GM18858 (cell line): ENCODE measurements around the gene FAM228B.
"Not testable (repeated sequence)": the region's sequence is repeated elsewhere in the genome, so short reads cannot be mapped to it uniquely, and the experiment has no call there.

ENCODE experiments used
- ATAC-seq: cut with Tn5 transposase; IDR thresholded peaks from one replicate; pipeline ENCODE4 v1.9.1; 2021; ENCODE audit not compliant: unreplicated experiment

FAM228B gene

DNA sequence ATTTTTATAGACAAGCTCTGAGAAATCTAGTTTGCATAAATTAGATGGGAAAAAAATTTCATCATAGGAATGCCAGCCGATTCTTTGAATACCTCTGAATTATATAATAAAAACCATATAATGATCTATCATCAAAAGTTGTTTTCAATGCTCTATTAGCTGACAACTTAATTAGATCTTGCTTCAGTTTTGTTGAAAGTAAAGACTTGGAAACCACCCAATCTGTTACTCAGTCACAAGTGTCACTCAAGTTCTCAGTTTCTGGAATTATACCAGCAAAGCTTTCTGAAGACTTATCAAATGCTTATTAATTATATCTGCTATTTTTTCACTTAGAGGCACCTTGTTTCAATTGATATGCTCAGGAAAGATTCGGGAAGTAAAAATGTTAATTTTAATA, 21.3 kb upstream of the FAM228B start:
- no peak for ATAC-seq

GRCh38 chr2:24102677-24103076, 20.6 kb upstream of the FAM228B start:
- no peak for ATAC-seq

DNA sequence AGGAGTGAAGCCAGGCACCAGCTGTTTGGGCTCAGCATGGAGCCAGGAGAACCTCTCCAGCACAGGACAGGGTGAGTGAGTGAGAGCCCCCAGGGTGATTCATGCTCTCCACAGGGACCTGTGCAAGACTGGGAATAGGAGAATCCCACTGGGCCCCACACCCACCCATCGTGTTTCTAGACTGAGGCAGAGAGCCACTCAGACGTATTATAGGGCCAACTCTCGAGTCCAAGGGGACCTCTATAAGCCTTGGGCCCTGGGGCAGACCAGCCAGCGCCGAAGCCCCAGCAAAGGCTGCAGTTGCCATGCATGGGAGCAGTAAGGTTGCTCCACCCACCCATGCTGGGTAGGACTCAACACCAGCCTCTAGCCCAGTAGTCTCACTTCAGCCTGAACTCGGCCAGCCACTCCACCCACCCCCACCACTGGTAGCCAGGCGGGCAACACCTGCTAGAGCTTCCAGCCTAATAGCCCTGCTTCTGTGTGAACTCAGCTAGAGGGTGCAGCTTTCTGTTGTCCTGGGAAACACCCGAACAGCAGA, 19.1 kb upstream of the FAM228B start:
- ATAC-seq = no peak

GRCh38 chr2:24104906-24105305, 18.4 kb upstream of the FAM228B start:
- no peak for ATAC-seq

GRCh38 chr2:24105816-24106215, 17.5 kb upstream of the FAM228B start:
- ATAC-seq = no peak

DNA sequence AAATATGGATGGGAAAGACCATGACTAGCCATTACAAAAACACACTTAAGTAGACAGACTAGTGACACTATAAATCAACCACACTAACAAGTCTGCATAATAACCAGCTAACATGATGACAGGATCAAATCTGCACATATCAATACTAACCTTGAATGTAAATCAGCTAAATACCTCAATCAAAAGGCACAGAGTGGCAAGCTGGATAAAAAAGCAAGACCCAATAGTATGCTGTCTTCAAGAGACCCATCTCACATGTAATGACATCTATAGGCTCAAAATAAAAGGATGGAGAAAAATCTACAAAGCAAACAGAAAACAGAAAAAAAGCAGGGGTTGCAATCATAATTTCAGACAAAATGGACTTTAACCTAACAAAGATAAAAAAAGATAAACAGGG, 16.5 kb upstream of the FAM228B start:
- no peak for ATAC-seq

- ATAC-seq = no peak
These were observed 15.9 kb upstream of the FAM228B start for GRCh38 chr2:24107336-24107735.

DNA sequence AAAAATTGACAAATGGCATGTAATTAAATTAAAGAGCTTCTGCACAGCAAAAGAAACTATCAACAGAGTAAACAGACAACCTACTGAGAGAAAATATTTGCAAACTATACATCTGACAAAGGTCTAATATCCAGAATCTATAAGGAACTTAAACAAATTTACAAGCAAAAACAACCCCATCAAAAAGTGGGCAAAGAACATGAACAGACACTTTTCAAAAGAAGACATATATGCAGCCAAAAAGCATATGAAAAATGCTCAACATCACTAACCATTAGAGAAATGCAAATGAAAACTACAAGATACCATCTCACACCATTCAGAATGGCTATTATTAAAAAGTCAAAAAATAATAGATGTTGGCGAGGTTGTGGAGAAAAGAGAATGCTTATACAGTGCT, 13.8 kb upstream of the FAM228B start:
- not testable (repeated sequence) for ATAC-seq

DNA sequence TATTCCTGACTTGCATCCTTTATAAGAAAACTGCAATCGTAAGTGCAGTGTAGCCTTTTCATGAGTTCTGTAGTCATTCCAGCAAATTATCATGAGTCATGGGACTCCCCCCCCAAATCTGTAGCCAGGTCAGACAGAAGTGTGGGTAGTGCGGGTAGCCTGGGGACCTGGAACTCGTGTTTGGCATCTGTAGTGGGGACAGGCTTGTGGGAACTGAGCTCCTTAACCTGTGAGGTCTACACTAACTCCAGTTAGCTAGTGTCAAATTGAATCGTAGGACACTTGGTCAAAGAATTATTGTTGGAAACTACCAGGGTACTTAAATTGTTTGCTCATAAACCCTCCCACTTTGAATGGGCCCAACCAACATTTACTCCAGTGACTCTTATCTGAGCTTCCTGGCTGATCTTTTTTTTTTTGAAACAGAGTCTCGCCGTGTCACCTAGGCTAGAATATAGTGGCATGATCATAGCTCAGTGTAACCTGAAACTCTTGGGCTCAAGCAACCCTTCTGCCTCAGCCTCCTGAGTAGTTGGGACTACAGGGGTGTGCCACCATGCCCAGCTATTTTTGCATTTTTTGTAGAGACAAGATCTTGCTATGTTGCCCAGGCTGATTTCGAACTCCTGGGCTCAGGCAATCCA, 12.5 kb upstream of the FAM228B start:
- ATAC-seq = no peak

GRCh38 chr2:24111407-24111901, 11.8 kb upstream of the FAM228B start:
- no peak for ATAC-seq

DNA sequence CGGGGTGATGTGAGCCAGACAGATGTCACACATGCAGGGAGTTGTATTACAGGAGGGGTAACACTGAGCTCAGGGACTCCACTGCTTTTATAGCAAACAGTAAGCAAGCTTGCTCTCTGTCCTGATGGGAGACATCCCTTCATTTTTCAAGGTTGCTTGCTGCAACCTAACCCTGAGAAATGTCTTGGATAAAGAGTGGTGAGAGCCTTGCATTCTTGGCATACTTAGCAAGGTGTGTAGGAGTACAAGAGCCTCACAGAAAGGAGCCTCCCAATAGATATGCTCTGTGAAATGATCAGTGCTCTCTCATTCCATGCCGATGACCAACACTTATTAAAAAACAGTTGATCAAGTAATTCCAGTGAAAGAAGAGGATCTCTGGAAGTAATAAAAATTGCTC, 8.2 kb upstream of the FAM228B start:
- no peak for ATAC-seq

DNA sequence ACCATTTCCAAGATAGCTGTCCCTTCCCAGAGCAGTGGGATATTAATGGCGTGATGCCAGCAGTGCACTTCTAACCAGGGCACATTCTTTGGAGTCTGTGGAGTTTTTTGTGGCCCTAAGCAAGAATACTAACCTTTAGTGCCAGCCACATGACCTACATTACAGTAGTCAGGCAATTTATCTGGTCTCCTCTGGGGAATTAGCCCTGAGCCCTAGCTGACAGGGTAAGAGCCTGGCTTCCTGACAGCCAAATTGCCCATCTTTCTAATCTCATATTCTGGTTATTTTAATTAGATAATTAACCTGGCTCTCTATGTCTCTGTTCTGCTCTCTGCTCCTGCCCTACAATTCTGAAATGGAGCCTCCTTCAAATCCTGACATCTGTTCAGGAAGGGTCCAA, 5.4 kb upstream of the FAM228B start:
- ATAC-seq = no peak

DNA sequence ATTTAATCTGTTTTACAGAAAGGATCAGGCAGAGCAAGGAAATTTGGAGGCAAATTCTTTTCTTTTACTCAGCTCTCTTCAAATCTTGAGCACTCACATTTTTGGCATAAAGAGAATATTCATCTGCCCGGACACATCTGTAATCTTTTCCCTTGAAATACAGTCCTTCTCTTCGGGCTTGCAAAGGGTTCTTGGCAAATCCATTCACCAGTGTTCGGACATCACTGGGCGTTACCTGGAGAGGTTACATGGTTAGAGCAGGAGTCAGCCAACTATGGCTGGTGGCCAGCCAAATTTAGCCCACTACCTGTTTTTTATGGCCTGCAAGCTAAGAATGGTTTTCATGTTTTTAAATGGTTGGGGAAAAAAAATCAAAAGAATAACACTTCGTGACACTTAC, 2.2 kb upstream of the FAM228B start:
- ATAC-seq = no peak

DNA sequence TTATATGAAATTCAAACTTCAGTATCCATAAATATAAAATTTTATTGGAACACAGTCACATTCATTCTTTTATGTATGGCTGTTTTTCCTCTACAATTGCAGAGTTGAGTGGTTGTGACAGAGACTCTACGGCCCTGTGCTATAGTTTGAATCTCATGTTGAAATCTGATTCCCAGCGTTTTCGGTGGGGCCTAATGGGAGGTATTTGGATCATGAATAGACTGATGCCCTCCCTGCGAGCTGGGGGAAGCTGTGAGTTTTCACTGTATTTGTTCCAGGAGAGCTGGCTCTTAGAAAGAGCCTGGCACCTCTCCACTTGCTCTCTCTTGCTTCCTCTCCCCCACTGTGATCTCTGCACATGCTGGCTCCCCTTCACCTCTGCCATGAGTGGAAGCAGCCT, 1.8 kb upstream of the FAM228B start:
- no peak for ATAC-seq

GRCh38 chr2:24122366-24123194, 689 bp upstream of the FAM228B start:
- no peak for ATAC-seq

- no peak for ATAC-seq
These were observed 782 bp downstream of the FAM228B start for GRCh38 chr2:24123922-24124580.

DNA sequence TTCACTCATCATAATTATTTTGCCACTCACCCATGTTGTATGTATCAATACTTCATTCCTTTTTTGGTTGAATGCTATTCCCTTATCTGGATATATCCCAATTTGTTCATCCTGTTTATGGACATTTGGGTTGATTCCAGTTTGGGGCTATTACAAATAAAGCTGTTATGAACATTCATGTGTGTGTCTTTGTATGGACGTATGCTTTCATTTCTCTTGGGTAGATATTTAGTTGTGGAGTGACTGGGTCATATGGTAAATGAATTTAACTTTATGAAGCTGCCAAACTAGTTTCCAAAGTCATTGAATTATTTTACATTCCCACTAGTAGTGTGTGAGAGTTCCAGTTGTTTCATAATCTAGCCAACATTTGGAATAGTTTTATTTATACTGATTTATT, 2.7 kb downstream of the FAM228B start:
- no peak for ATAC-seq

- ATAC-seq = no peak
These were observed 9.3 kb downstream of the FAM228B start for GRCh38 chr2:24132543-24132942.

GRCh38 chr2:24140305-24140704, 17.0 kb downstream of the FAM228B start:
- not testable (repeated sequence) for ATAC-seq

DNA sequence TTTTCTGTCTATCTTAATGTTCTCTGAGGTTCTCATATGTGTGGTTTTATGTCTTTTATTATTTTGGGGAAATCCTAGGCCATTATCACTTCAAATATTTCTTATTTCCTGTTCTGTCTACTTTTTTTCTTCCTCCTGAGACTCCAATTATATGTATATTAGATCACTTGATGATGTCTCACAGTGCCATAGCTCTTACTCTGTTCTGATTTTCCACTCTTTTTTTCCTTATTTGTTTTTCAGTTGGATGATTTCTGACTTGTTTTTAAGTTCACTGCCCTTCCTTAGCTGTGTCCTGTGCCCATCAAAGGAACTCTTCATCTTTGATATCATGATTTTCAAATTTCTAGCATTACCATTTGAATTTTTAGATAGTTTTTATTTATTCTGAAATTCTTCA, 24.1 kb downstream of the FAM228B start:
- ATAC-seq = no peak

DNA sequence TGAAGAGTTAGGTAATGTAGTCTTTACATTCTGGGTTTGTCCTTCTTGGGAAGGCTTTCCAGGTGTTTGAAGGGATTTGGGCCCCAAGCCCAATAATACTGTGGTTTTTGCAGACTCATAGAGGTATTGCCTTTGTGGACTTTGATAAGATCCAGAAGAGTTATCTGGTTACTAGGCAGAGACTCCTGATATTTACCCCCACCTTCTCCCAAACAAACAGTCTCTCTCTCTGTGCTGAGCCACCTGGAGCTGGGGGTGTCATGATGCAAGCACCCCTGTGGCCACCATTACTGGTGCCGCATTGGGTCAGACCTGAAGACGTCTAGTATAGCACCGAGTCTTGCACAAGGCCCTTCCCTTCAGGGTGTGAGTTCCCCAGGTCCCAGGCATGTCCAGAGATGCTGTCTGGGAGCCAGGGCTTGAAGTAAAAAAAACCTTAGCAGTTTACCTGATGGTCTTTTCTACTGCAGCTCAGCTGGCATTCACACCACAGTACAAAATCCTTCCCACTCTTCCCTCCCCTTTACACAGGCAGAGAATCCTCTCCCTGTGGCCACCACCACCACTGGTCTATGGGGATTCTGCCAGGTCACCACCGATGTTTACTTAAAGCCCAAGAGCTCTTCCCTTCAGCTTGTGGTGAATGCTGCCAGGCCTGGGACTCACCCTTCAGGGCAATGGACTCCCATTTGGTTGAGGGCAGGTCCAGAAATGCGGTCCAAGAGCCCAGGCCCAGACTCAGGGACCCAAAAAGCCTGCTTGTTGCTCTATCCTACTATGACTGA, 29.3 kb downstream of the FAM228B start:
- no peak for ATAC-seq
